ENCODE data around the gene IL31RA. TPM values are rescaled to one million over a fixed set of nuclear protein-coding genes. Genes with fewer than 3 reads are reported as not detected.
A peak's percentile ranks its signal among the peaks of the same experiment; 100 is the strongest.
"Not testable (repeated sequence)": the region's sequence is repeated elsewhere in the genome, so short reads cannot be mapped to it uniquely, and the experiment has no call there.

Gene IL31RA
- total RNA-seq: not detected
- polyA plus RNA-seq: not detected
- long read RNA-seq, donor 1: 0 reads
- long read RNA-seq, donor 2: 0 reads
- long read RNA-seq, donor 3, partial matches to known transcripts: 2 of 2 reads
- long read RNA-seq, donor 3, other reads (novel, unspliced or antisense): 0 of 2 reads
- long read RNA-seq, donor 4: 0 reads

- no peak within 1 kb of the TSS for H3K27ac ChIP-seq (ENCODE audit: low read length)
- DNase-seq (no peak), ATAC-seq (no peak)
- no peak within 1 kb of the TSS for H3K4me3 ChIP-seq (ENCODE audit: low read length)
- H3K4me1 ChIP-seq (ENCODE audit: control insufficient read depth, insufficient read depth, low read length): no peaks in the 10 kb centered on the region
- H3K9me3 ChIP-seq (ENCODE audit: control insufficient read depth, low read length): no peaks in the 10 kb centered on the region
- 92% methylated on average over 10 of the region's 10 CpGs for WGBS
- no peaks in the 10 kb centered on the region for H3K27me3 ChIP-seq (ENCODE audit: control insufficient read depth, insufficient read depth)
- intact Hi-C loops (cut with DNase I): no loop called here
These were observed at the start of gene IL31RA for GRCh38 chr5:55850839-55851674. Gene IL31RA (plus strand): TSS chr5:55851357. CDS start chr5:55851571, 214 bp downstream.

GRCh38 chr5:55808814-55809213, 42.3 kb upstream of the IL31RA start:
- intact Hi-C loops (cut with DNase I); H3K9me3 ChIP-seq (ENCODE audit: control insufficient read depth, low read length); ATAC-seq; H3K27ac ChIP-seq (ENCODE audit: low read length); DNase-seq; H3K27me3 ChIP-seq (ENCODE audit: control insufficient read depth, insufficient read depth); H3K4me1 ChIP-seq (ENCODE audit: control insufficient read depth, insufficient read depth, low read length); H3K4me3 ChIP-seq (ENCODE audit: low read length): not testable (repeated sequence)
- WGBS: 89% methylated on average over 7 of the region's 7 CpGs

- WGBS: 85% methylated on average over 4 of the region's 4 CpGs
- not testable (repeated sequence) for ATAC-seq
These were observed 35.2 kb upstream of the IL31RA start for GRCh38 chr5:55815939-55816338.

GRCh38 chr5:55816342-55816741, 34.8 kb upstream of the IL31RA start:
- DNase-seq (no peak), ATAC-seq (no peak)
- no peak overlapping the region for H3K4me3 ChIP-seq (ENCODE audit: low read length)
- H3K27ac ChIP-seq (ENCODE audit: low read length): no peak overlapping the region
- H3K9me3 ChIP-seq (ENCODE audit: control insufficient read depth, low read length): no peaks in the 10 kb centered on the region
- H3K27me3 ChIP-seq (ENCODE audit: control insufficient read depth, insufficient read depth): peaks cover 3% of the 10 kb centered on the region
- intact Hi-C loops (cut with DNase I): no loop called here
- no peaks in the 10 kb centered on the region for H3K4me1 ChIP-seq (ENCODE audit: control insufficient read depth, insufficient read depth, low read length)

More at GRCh38 chr5:55815939-55816338, 35.2 kb upstream of the IL31RA start:
- H3K4me1 ChIP-seq (ENCODE audit: control insufficient read depth, insufficient read depth, low read length); H3K4me3 ChIP-seq (ENCODE audit: low read length); H3K27ac ChIP-seq (ENCODE audit: low read length); DNase-seq; H3K9me3 ChIP-seq (ENCODE audit: control insufficient read depth, low read length); intact Hi-C loops (cut with DNase I); H3K27me3 ChIP-seq (ENCODE audit: control insufficient read depth, insufficient read depth): not testable (repeated sequence)

- intact Hi-C loops (cut with DNase I): no loop called here
- ATAC-seq (no peak), DNase-seq (no peak)
- no peak overlapping the region for H3K27ac ChIP-seq (ENCODE audit: low read length)
- H3K4me3 ChIP-seq (ENCODE audit: low read length): no peak overlapping the region
- 87% methylated on average over 2 of the region's 2 CpGs for WGBS
- H3K9me3 ChIP-seq (ENCODE audit: control insufficient read depth, low read length): no peaks in the 10 kb centered on the region
- H3K27me3 ChIP-seq (ENCODE audit: control insufficient read depth, insufficient read depth): peaks cover 3% of the 10 kb centered on the region
- no peaks in the 10 kb centered on the region for H3K4me1 ChIP-seq (ENCODE audit: control insufficient read depth, insufficient read depth, low read length)
These were observed 34.1 kb upstream of the IL31RA start for GRCh38 chr5:55817030-55817429.

GRCh38 chr5:55820488-55820887, 30.7 kb upstream of the IL31RA start:
- no peak for ATAC-seq

GRCh38 chr5:55821731-55822512, 29.2 kb upstream of the IL31RA start:
- 6% methylated on average over 45 of the region's 45 CpGs for WGBS

More at GRCh38 chr5:55820488-55820887, 30.7 kb upstream of the IL31RA start:
- Histone ChIP-seq H3K4me1 (ENCODE audit: control insufficient read depth, insufficient read depth, low read length) (no peaks in the 10 kb centered on the region), H3K27me3 (ENCODE audit: control insufficient read depth, insufficient read depth) (peaks cover 3% of the 10 kb centered on the region), H3K27ac (ENCODE audit: low read length) (no peak overlapping the region), H3K4me3 (ENCODE audit: low read length) (no peak overlapping the region), H3K9me3 (ENCODE audit: control insufficient read depth, low read length) (no peaks in the 10 kb centered on the region)
- DNase-seq: no peak
- WGBS: 81% methylated on average over 6 of the region's 6 CpGs
- intact Hi-C loops (cut with DNase I): no loop called here

GRCh38 chr5:55823151-55823796, 27.9 kb upstream of the IL31RA start:
- intact Hi-C loops (cut with DNase I): no loop called here
- Histone ChIP-seq H3K27ac (ENCODE audit: low read length) (no peak overlapping the region), H3K4me3 (ENCODE audit: low read length) (no peak overlapping the region), H3K4me1 (ENCODE audit: control insufficient read depth, insufficient read depth, low read length) (no peaks in the 10 kb centered on the region), H3K27me3 (ENCODE audit: control insufficient read depth, insufficient read depth) (peaks cover 3% of the 10 kb centered on the region), H3K9me3 (ENCODE audit: control insufficient read depth, low read length) (no peaks in the 10 kb centered on the region)
- ATAC-seq (no peak), DNase-seq (no peak)
- 84% methylated on average over 1 of the region's 1 CpG for WGBS

More at GRCh38 chr5:55821731-55822512, 29.2 kb upstream of the IL31RA start:
- DNase-seq (peak; percentile 21 to 61 (median 51)), ATAC-seq (peak; percentile 52 to 80)
- Histone ChIP-seq H3K27ac (ENCODE audit: low read length) (no peak overlapping the region), H3K9me3 (ENCODE audit: control insufficient read depth, low read length) (no peaks in the 10 kb centered on the region), H3K4me3 (ENCODE audit: low read length) (peak overlapping the region; percentile 23), H3K27me3 (ENCODE audit: control insufficient read depth, insufficient read depth) (peaks cover 3% of the 10 kb centered on the region), H3K4me1 (ENCODE audit: control insufficient read depth, insufficient read depth, low read length) (no peaks in the 10 kb centered on the region)
- intact Hi-C loops (cut with DNase I): no loop called here

GRCh38 chr5:55829956-55830355, 21.2 kb upstream of the IL31RA start:
- ATAC-seq (no peak), DNase-seq (no peak)
- intact Hi-C loops (cut with DNase I): no loop called here
- no peaks in the 10 kb centered on the region for H3K4me1 ChIP-seq (ENCODE audit: control insufficient read depth, insufficient read depth, low read length)
- H3K27ac ChIP-seq (ENCODE audit: low read length): no peak overlapping the region
- H3K4me3 ChIP-seq (ENCODE audit: low read length): no peak overlapping the region
- no peaks in the 10 kb centered on the region for H3K9me3 ChIP-seq (ENCODE audit: control insufficient read depth, low read length)
- no peaks in the 10 kb centered on the region for H3K27me3 ChIP-seq (ENCODE audit: control insufficient read depth, insufficient read depth)
- WGBS: 90% methylated on average over 3 of the region's 3 CpGs

GRCh38 chr5:55832446-55832845, 18.7 kb upstream of the IL31RA start:
- Histone ChIP-seq H3K27ac (ENCODE audit: low read length) (no peak overlapping the region), H3K9me3 (ENCODE audit: control insufficient read depth, low read length) (no peaks in the 10 kb centered on the region), H3K4me3 (ENCODE audit: low read length) (no peak overlapping the region), H3K4me1 (ENCODE audit: control insufficient read depth, insufficient read depth, low read length) (no peaks in the 10 kb centered on the region), H3K27me3 (ENCODE audit: control insufficient read depth, insufficient read depth) (no peaks in the 10 kb centered on the region)
- 97% methylated on average over 17 of the region's 17 CpGs for WGBS
- intact Hi-C loops (cut with DNase I): no loop called here
- ATAC-seq (no peak), DNase-seq (no peak)

Data from right cardiac atrium (tissue), 5 donors.